Right lobe of liver (tissue), 6 donors: ENCODE results near the gene DOCK6. TPM values are rescaled to one million over a fixed set of nuclear protein-coding genes. Genes with fewer than 3 reads are reported as not detected.

Experiments
- ATAC-seq, 4 donors: fragments of 200-7000 bp; cut with Tn5 transposase; one replicate each; pipeline ENCODE4 v1.9.1; 2020; ENCODE audit warnings: mild to moderate bottlenecking in 4 of 4, moderate library complexity in 4 of 4
- DNase-seq, 3 donors: peaks; one replicate each; pipeline ENCODE4 v3.0.0-alpha.2; 2020
- H3K27ac ChIP-seq, 3 donors: fragments of 200-600 bp; one replicate each; pipeline ENCODE4 v1.8.0; 2022
- H3K27me3 ChIP-seq, 2 donors: fragments of 200-600 bp; one replicate each; pipeline ENCODE4 v1.8.0; 2022
- H3K36me3 ChIP-seq, 4 donors: fragments of 200-600 bp; sonication (generic) in 1 of 4; one replicate each; pipeline versions ENCODE4 v1.5.1 to v1.8.0; 2017 to 2022; ENCODE audit warnings: control low read depth in 1 of 4
- H3K4me1 ChIP-seq, 4 donors: fragments of 200-600 bp; sonication (generic) in 1 of 4; one replicate each; pipeline versions ENCODE4 v1.5.1 to v1.8.0; 2017 to 2022; ENCODE audit warnings: control low read depth in 1 of 4
- H3K4me3 ChIP-seq, 3 donors: fragments of 200-600 bp; one replicate each; pipeline ENCODE4 v1.8.0; 2022
- H3K9me3 ChIP-seq, 4 donors: fragments of 200-600 bp; sonication (generic) in 1 of 4; one replicate each; pipeline versions ENCODE4 v1.5.1 to v1.8.0; 2017 to 2022; ENCODE audit warnings: control low read depth in 1 of 4
- CTCF ChIP-seq, 4 donors: fragments of 200-600 bp in 3 of 4; fragments of 450-650 bp in 1 of 4; IDR thresholded peaks; one replicate each; pipeline versions ENCODE4 v1.5.1 to v1.8.0; 2016 to 2022; ENCODE audit warnings: antibody characterized with exemption in 4 of 4, mild to moderate bottlenecking in 2 of 4
- POLR2A ChIP-seq: fragments of 450-650 bp; IDR thresholded peaks from one replicate; pipeline ENCODE4 v1.6.1; 2017; ENCODE audit warnings: antibody characterized with exemption, mild to moderate bottlenecking
- WGBS: methylation state at CpG from one replicate; pipeline ENCODE4 v1.1.6; 2018; ENCODE audit warnings: low coverage, low lambda C conversion rate; ENCODE audit not compliant: insufficient coverage; ENCODE audit errors: missing lambda C conversion rate; 5-methylcytosine and 5-hydroxymethylcytosine counted together
- intact Hi-C, 2 donors: fragments of 100-400 bp; cut with DNase I; formaldehyde crosslinking; loops; one replicate each; pipeline versions ENCODE4 v1.11.2 to v1.14.1; 2022
- total RNA-seq, 6 experiments: library from RNA; depleted of rRNA in 2 of 6; stranded (reverse); fragments of >200 nt in 2 of 6; fragmentation: NEBNext Ultra II Directional in 3 of 6; extraction: Animal tissue kit (Norgen Biotek cat#: 25700) in 3 of 6; gene quantifications; one replicate each; pipeline versions ENCODE4 v1.1.0 to v1.2.4, GENCODE V29; 2016 to 2023
- donor health status: DM: no; HTN: yes; CAD: no.
- donor health status: DM: no; HTN: no; CAD: no.
- donor health status: DM: no; HTN: no; CAD: no.
- donor health status: DM: no; HTN: yes; CAD: no.
- donor health status: DM: no; HTN: yes; CAD: no.

DOCK6 gene
- total RNA-seq, 6 experiments from 2014 or later: 19.9 to 45.9 (median 30.4) TPM

- peak; percentile 73 to 88 (median 78) for ATAC-seq
- intact Hi-C loops: no loop called here
- WGBS: under 1% methylated on average over 27 of the region's 50 CpGs
- H3K9me3 ChIP-seq: no peaks in the 10 kb centered on the region
- H3K4me3 ChIP-seq: peak within 1 kb of the TSS; percentile 42 to 61 (median 43)
- no peaks in the 10 kb centered on the region for H3K36me3 ChIP-seq
- peaks cover 0 to 71% (median 26%) of the 10 kb centered on the region in 4 donors for H3K4me1 ChIP-seq
- H3K27ac ChIP-seq: peak within 1 kb of the TSS in 2 of 3 donors; percentile 31 to 36
- peak; percentile 92 to 96 (median 93) for DNase-seq
- TF ChIP-seq POLR2A (no peak), CTCF (IDR thresholded peaks at IDR 0.05) (no peak)
- no peaks in the 10 kb centered on the region for H3K27me3 ChIP-seq
These were observed 106.8 kb downstream of the DOCK6 start, which contains the start of gene SPC24 for GRCh38 chr19:11155373-11156120. TSS of gene SPC24 (minus strand) at chr19:11155782. CDS start at chr19:11155776, 6 bp downstream.

- Histone ChIP-seq H3K36me3 (no peaks in the 10 kb centered on the region), H3K4me1 (peaks cover 0 to 63% (median 22%) of the 10 kb centered on the region in 4 donors), H3K27ac (no peak overlapping the region), H3K27me3 (no peaks in the 10 kb centered on the region), H3K9me3 (no peaks in the 10 kb centered on the region), H3K4me3 (no peak overlapping the region)
- no peak for ATAC-seq
- WGBS: 16% methylated on average over 4 of the region's 6 CpGs
- intact Hi-C loops: no loop called here
- TF ChIP-seq CTCF (IDR thresholded peaks at IDR 0.05) (no peak), POLR2A (no peak)
- DNase-seq: no peak
These were observed 107.7 kb downstream of the DOCK6 start for GRCh38 chr19:11154683-11155047.

- Histone ChIP-seq H3K36me3 (no peaks in the 10 kb centered on the region), H3K27ac (peak overlapping the region; percentile 69 to 80 (median 78))
- 18% methylated on average over 10 of the region's 11 CpGs for WGBS
These were observed 109.8 kb downstream of the DOCK6 start for GRCh38 chr19:11152318-11153062.

GRCh38 chr19:11151181-11151580, 111.1 kb downstream of the DOCK6 start:
- Histone ChIP-seq H3K4me3 (no peak overlapping the region), H3K4me1 (peaks cover 0 to 30% (median 10%) of the 10 kb centered on the region in 4 donors), H3K27ac (peak overlapping the region in 2 of 3 donors; percentile 69 to 78), H3K27me3 (no peaks in the 10 kb centered on the region), H3K9me3 (no peaks in the 10 kb centered on the region), H3K36me3 (no peaks in the 10 kb centered on the region)
- no peak for DNase-seq
- no peak for TF ChIP-seq POLR2A
- TF ChIP-seq CTCF (IDR thresholded peaks at IDR 0.05): no peak
- 66% methylated on average over 5 of the region's 7 CpGs for WGBS
- ATAC-seq: no peak
- intact Hi-C loops: no loop called here

More at GRCh38 chr19:11152318-11153062, 109.8 kb downstream of the DOCK6 start:
- Histone ChIP-seq H3K27me3 (no peaks in the 10 kb centered on the region), H3K4me1 (peaks cover 0 to 41% (median 14%) of the 10 kb centered on the region in 4 donors), H3K9me3 (no peaks in the 10 kb centered on the region), H3K4me3 (no peak overlapping the region)
- ATAC-seq: peak; percentile 69 to 81 (median 72)
- DNase-seq: peak; percentile 83 to 93 (median 90)
- intact Hi-C loops: no loop called here
- TF ChIP-seq CTCF (IDR thresholded peaks at IDR 0.05): no peak
- peak; percentile 26 for TF ChIP-seq POLR2A

Other genes with a start within 250 kb of the DOCK6 start
- gene LDLR, start 173.1 kb downstream of the DOCK6 start, total RNA-seq: 100 to 1,000 TPM in 1 of 6 experiments, 10 to 100 TPM in 4, 1 to 10 TPM in 1; 8.6 to 117 (median 26.8) TPM
- 1 to 10 TPM in 5 of 6 experiments, under 1 TPM in 1; 0.90 to 3.8 (median 2.2) TPM for gene SPC24, start 106.7 kb downstream of the DOCK6 start, total RNA-seq
- gene KANK2, start 65.0 kb downstream of the DOCK6 start, total RNA-seq: 10 to 100 TPM; 36.3 to 65.4 (median 50.4) TPM
- 100 to 1,000 TPM in 4 of 6 experiments, 10 to 100 TPM in 2; 56.7 to 287 (median 140) TPM for gene ANGPTL8, start 22.9 kb downstream of the DOCK6 start, total RNA-seq
- not detected for gene TSPAN16, start 33.6 kb upstream of the DOCK6 start, total RNA-seq
- 1 to 10 TPM; 2.7 to 4.5 (median 4.0) TPM for gene RAB3D, start 77.1 kb upstream of the DOCK6 start, total RNA-seq
- gene TMEM205, start 83.7 kb upstream of the DOCK6 start, total RNA-seq: 100 to 1,000 TPM; 138 to 605 (median 165) TPM
- 10 to 100 TPM in 5 of 6 experiments, 1 to 10 TPM in 1; 8.4 to 27.9 (median 23.4) TPM for gene CCDC159, start 84.0 kb upstream of the DOCK6 start, total RNA-seq
- gene PLPPR2, start 92.9 kb upstream of the DOCK6 start, total RNA-seq: 10 to 100 TPM in 3 of 6 experiments, 1 to 10 TPM in 3; 6.7 to 17.5 (median 10.2) TPM
- gene SWSAP1, start 112.1 kb upstream of the DOCK6 start, total RNA-seq: 1 to 10 TPM; 1.4 to 2.7 (median 2.3) TPM
- gene EPOR, start 121.8 kb upstream of the DOCK6 start, total RNA-seq: 1 to 10 TPM; 4.9 to 8.7 (median 7.1) TPM
- 10 to 100 TPM in 5 of 6 experiments, 1 to 10 TPM in 1; 6.7 to 26.6 (median 19.7) TPM for gene RGL3, start 156.8 kb upstream of the DOCK6 start, total RNA-seq
- under 1 TPM; 0.21 to 0.73 (median 0.54) TPM for gene ODAD3, start 172.6 kb upstream of the DOCK6 start, total RNA-seq
- gene PRKCSH, start 173.1 kb upstream of the DOCK6 start, total RNA-seq: 100 to 1,000 TPM; 114 to 206 (median 192) TPM
- not detected for gene ELAVL3, start 218.5 kb upstream of the DOCK6 start, total RNA-seq
- 1 to 10 TPM; 2.7 to 7.0 (median 3.9) TPM for gene ZNF653, start 243.3 kb upstream of the DOCK6 start, total RNA-seq